Left hindlimb (tissue), 1 donor: ENCODE measurements around the gene SLC35E1.

Experiments
- DNase-seq: peaks from one replicate; pipeline ENCODE4 v3.0.0-alpha.2; 2018

The SLC35E1 gene

DNA sequence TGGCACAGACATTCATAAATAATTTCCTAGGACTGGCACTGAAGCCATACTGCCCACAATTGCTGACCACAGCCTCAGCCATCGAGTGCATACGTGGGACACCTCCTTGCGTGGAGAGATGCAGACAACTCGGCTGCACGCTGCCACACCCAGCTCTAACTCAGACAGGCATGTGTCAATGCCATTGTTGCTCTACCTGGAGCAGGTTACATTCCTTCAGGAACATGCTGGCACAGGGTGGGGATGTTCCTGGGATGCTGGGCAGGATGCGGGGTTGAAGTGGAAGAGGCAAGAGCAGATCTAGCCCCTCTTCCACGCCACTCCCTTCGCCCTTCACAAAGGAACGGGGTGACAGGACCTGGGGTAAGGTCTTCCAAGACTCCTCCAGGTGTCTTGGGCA lies 24.2 kb upstream of the SLC35E1 start:
- no peak for DNase-seq

DNA sequence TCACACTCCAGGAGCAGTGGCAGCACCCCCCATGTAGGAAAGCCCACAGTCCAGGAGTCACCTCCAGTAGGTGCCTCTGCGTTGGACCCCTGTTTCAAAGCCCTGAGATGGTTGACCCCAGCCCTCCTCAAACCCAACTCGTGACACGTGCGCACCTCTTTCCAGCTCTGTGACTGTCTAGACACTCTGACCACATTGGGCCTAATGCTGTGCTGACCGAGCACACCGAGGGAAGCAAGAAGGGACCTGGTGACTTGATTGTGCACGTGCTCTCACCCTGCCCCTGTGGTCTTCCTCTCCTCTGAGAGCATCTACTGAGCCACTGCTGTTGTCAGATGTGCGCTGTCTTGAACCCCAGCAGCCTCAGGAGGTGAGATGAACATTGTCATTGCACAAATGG lies 22.9 kb upstream of the SLC35E1 start:
- no peak for DNase-seq

DNA sequence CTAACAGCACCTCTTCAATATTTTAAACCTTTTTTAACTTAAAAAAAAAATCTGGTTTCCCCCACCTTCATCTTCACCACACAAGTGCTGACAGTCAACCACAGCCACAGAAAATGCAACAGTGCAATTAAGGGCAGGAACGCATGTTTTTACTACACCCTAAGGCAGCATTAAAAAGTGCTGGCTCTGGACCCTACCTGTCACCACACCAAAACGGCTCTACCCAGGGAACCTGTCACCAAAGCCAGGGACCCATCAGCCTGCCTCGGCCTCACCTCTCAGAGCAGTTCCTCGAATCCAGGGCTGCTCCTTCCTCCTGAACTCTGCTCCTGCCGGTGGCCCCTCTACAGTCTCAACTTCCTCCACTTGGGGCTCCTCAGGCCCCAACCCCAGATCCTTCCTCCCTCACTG lies 22.5 kb upstream of the SLC35E1 start:
- DNase-seq, result no peak

DNA sequence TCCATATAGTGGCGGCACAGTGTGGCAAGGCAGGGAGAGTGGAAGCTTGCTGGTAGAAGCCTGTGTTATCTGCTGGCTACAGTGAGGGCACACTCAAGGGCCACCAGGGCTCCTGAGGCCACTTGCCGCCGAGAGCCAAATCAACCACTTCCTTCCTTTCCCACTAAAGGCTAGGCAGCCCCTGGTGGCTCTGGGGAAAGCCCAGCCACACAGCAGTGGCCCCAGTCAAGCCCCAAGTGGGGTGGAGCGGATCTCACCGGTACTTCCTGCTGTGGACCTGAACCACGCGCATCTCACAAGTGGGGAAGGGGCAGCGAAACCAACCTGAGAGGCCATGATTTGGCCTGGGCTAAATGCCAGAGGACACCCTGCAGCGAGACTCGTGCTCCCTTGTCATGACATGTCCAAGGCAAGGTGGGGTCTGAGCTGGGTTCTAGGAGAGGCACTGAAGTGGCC lies 21.9 kb upstream of the SLC35E1 start:
- no peak for DNase-seq

DNA sequence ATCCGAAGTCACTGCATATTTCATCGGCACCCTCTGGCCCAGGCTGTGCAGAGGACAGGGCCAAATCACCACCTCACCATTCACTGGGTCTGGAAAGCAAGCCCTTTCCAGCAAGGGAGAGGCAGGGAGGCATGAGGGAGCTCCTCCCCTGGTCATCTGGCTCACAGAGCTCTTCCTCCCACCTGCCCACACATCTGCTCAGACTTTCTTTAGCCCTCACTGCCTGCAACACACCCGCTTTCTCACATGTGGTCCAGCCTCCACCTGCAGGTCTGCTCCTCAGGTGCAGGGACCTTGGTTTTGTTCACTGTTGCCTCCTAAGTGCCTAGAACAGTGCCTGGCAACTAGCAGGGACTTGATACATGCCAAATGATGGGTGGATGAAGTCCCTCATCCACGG lies 21.0 kb upstream of the SLC35E1 start:
- DNase-seq, result no peak

DNA sequence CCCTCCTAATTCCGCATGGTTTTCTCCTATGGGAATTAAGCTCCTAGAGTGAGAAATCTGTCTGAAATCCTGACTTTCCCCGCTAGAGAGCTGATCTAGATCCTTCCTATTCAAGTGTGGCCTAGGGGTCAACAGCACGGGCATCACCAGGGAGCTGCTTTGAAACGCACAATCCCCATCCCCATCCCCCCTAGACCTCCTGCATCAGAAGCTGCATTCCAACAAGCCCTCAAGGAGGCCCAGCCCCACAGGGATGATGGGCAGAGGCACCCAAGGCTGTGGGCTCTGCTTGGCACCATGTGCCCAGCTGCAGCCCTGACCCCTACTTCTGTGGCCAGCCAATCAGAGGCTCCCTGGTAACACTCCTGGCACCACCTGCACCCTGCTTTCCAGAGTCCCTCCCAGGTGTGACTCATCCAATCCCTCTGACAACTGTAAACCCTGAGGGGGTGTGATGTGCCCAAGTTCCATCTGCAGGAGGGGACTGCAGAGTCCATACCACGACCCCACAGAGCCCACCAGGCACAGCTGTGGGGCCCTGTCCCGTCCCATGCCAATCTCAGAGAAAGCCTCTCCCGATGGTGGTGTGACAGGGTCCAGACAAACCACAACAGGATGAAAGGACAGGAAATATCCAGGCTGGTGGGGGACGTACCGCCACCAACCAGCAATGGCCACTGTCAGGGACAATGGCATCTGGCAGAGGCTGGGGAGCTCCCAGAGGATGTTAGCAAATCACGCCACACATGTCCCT lies 19.8 kb upstream of the SLC35E1 start:
- no peak for DNase-seq

DNA sequence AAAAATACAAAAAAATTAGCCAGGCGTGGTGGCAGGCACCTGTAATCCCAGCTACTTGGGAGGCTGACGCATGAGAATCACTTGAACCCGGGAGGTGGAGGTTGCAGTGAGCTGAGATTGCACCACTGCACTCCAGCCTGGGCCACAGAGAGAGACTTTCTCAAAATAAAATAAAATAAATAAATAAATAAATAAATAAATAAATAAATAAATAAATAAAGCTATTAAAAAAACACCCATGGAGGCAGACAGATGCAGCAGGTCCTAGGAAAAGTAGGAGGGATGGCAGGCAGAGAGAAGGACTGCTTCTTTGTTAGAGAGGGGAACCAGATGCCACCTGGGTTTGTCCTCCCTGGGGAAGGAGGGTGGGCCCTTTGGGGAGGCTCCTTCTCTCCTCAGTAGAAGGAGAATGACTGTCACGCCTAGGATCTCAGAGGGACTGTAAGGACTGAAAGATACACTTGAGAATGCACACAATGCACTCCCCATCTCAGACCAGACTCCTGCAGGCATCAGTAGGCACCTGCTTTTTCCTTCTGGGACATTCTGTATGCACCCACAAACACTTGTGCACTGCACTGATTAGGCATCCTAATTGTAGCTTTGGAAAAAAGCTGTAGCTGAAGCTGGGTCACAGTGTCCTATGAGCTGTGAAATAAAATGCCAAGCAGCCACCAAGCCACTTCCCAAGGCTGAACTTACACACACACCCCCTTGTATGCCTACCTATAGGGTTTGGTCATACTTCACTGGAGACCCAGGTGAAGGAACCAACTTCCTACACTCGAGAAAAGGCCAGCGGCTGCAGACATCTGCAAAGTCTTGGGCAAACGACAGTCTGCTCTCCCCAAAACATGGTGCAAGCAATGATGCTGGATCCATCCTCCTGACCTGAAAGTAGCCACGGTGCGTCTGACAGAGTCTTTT lies 18.9 kb upstream of the SLC35E1 start:
- no peak for DNase-seq

DNA sequence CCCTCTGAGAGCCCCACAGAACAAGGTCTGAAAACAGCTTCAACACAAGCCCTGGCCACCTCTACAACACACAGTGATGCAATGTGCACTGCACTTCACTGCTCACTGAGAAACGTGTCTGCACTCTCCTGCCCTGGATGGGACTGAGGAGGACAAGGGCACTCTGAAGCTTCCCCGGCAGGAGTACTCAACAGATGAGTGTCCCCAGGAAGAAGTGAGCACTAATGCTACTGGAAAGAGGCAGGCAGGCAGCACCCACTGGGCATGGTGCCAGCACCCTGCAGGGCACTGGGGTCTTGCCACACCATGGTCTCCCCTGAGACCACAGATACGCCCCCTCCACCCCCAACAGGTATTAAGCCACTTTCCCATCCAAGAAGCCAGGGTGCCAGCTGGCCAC lies 17.7 kb upstream of the SLC35E1 start:
- no peak for DNase-seq

DNA sequence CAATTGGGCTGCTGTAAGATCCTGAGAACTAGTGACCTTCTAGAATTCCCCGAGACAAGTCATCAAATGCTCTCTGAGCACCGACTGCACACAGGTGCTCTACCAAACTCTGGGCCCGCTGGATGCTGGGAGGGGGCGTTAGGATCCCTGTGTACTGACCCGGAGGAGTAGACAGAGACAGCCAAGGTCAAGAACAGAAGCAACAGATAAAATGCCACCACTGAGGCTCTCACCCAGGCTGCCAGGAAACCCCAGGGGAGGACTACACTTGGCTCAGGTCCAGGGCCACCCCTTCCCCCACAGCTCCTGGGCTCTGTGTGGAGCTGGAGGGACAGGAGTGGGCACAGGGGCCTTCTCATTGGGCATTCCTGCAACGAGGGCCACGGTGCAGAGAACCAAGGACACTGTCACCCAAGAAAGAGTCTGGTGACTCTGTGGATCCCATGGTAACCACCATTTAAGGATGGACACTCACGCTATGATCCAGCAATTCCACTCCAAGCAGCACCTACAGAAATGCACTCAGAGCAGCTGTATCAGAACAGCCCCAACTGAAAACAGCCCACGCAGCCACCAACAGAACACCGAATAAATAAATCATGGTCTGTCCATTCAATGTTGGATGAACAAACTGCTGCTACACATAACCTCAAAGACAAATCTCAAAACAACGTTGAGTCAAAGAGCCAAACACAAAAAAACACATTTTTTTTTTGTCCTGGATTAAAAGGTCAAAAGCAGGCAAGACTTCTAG lies 16.8 kb upstream of the SLC35E1 start:
- no peak for DNase-seq

DNA sequence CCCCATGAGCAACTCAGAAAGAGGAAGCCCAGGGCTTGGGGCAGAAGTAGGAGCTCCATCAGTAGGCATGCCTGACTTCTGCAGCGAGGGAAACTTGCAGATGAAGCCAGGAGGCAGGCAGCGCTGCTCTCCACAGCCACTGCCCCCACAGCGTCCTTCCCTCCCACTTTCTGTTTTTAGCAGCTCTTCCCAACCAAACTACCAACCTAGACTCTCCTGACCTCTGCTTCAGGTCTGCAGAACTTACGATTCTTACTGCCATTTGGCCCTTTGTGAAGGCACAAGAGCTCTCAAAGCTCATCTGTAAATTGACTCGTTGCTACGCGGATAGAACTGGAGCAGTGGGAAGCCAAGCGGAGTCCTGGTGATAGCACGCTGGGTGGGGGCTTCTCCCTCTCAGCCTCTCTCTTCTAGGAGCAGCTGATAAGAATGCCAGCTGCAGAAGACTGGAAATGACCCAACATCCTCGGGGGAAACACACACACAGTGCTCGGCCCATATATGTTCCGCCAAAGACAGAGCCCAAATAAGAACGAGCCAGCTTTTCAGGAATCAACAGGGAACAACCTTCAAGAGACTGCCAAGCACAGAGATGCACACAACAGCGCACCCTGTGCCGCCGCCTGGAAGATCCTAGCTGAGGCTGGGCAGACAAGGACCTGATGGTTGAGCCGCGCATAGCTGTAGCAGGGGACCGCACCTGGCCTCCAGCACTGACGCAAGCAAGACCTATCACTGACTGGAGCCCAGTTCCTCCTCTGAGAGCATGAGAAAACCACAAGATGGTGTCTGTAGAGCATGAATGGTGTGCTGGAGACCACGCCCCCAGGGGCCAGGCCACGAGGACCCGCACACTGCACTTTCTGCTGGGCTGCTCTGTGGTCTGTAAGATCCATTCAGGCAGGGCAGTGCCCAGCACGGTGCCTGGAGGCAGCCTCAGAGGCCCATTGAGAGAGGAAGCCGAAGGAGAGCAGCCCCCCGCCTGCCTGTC lies 15.9 kb upstream of the SLC35E1 start:
- no peak for DNase-seq

DNA sequence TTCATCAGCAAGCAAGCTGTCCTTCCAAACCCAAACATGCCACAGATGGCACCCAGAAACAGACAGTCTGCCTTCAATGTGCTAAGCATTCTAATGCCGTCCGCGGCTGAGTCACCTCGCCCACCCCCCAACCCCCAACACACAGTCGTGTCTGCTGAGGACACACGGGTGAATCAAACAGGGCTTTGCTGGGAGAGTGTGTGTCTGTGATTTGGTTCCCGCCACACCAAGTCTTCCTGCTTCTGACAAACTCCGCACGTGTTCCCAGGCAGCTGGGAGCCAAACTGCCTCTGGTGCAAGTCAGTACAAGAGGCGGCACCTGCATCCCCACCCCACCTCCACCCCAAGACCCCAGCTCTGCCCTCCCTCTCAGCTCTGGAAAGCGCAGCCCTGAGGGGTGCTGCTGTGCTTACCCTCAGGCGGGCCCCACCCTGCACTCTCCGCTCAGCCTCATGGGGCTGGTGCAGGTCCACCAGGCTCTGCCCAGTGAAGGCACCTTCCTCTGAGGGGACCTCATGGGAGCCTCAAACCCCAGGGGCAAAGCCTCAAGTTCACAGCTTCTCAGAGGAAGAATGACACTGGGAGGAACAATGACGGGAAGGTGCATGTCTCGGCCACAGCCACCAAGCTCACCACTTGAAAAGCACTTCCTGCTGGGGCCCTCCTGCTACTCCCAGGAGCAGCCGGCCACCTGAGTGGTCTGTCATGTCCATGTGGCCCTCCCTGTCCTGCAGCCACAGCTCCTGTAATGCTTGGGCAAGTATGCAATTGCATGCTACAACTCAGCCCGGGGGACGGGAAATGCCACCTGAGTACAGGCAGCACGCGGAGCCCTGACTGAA lies 15.0 kb upstream of the SLC35E1 start:
- no peak for DNase-seq

DNA sequence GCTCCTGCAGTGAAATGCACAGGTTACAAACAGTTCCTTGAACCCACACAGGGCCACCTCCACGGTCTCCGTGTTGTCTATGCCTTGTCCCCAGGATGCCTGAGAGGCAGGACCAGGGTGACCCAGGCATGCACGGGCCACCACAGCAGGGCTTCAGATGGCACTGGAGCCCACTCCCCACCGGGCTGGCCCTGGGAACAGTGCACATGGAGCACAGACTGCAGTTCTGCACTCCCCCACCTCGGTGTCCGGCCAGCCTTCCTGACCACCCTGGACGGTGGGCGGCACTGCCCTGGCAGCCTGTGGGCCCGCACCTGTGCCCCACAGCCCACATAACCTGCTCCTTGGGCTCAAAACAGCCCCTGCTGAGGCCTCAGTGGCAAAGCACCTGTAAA lies 14.3 kb upstream of the SLC35E1 start:
- DNase-seq, result no peak

DNA sequence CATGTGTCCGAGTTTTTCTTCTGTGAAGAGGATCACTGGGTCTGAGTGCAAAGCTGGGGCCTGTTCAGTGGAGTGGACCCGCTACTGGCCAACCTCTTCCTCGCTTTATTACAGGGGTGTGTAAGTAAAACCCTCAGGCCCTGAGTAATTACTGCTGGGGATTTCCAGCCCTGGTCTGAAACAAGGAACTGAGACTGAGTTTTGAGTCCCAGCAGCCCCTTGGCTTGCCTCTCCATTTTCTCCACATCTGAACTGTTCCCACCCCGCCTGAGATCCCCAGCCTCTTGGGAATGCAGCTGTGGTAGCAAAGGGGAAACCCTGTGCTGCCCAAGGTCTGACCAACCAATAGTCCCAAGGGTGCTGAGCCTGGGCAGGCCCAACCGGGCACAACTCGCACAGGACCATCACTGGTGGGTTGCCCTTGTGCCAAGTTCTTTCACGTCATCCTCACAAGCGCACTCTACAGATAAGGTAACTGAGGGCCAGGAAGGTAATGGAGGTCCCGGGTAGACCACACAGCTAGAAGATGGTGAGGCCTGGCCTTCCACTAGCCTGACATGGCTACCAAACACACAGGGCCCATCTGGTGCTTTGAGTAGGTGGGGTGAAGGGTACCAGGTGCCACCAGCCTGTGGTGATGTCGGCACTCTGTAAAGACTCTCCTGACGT lies 13.7 kb upstream of the SLC35E1 start:
- no peak for DNase-seq

DNA sequence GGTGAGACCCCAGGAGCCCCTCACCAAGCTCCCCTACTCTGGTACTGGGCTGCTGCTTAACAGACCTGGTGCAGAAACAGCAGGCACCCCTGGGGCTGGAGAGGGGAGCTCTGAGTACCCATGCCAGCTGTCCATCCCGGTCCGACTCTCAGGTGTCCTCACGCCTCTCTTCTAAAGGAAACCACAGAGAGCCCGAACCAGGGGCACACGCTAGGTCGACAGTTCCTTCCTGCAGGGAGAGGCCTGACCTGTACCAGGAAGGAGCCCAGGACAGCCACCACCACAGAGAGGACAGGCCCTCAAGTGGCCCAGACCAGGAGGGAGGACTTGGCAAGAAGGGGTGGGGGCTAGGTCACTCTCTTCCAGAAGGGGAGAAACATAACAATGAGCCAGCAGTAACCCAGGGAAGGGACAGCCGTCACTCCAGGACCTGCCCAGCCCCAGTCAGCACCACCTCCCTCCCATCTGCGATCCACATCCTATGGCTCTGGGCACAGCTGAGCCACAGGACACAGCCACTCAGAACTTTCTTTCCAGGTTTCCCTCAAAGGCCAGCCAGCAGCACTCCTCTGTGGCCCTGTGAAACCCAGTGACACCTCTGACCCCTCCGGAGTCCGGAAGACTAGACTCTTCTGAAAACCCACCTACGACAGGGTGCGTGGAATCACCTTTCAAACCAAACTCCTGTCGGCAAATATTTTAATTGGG lies 13.0 kb upstream of the SLC35E1 start:
- DNase-seq, result no peak

DNA sequence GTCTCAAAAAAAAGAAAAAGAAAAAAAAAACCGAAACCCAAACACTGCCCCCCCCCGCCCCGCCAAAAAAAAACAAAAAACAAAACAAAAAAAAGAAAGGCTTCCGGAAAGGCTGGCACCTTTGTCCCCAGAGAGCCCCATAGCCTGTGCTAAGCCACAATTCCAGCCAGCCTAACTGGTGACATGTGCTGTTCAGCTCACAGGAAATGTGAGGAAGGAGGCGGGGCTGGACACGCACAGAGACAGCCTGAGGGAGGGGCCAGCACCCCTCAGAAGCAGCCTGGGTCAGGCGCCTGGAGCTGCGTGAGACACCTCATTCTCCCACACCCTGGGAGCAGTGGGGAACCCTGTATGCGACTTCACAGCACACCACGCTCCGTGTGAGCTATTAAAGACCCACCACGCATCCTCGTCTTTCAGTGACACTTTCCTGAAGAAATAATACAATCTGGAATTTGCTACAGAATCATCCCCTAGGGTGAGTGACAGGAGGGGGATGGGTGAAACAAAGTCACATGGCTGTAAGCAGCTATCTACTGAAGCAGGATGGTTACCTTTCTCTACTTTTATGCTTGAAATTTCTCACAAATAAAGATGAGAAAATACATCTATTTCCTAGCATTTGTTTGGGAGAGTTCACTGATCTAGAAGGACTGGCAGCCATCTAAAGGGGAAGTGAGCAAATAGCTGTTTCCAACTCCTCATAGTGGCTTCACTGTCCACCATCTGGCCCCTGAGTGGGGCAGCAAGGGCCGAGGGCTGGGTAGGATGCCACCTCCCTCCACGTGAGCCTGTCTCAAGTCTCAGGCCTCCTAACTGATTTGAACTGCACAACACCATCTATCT lies 12.3 kb upstream of the SLC35E1 start:
- peak; percentile 70 for DNase-seq

DNA sequence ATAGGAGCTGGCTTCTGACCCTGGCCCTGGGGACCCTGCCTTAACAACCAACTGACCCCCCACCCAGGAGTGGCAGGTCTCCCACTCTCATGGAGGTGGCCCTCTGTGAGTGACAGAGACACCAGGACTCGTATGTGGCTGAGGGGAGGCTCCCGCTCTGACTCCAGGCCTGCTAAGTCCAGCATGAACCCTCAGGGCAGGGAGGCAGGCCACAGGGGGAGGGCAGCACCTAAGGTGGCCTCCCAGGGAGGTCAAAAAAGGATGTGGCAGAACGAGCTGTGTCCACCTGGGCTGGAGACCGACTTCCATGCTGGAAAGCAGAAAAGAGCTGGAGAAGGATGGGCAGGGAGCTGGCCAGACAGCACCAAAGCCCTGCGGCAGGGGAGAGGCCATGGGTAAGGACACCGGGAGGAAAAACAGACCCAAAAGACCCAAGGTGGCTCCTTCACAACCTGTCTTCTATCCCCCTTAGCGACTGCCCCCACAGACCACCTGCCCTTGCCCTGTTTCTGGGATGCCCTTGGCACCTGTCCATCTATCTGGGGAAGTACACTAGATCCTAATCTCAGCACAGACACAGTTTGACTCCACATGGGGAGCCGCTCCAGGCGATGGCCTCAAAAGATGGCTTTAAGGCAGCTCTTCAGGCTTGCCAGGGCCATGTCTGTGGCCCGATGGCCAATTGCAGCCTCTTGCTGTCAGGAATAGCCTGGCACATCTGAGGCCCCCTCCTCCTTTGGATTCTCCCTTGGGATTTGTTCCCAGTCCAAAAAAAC lies 10.5 kb upstream of the SLC35E1 start:
- DNase-seq, result no peak

DNA sequence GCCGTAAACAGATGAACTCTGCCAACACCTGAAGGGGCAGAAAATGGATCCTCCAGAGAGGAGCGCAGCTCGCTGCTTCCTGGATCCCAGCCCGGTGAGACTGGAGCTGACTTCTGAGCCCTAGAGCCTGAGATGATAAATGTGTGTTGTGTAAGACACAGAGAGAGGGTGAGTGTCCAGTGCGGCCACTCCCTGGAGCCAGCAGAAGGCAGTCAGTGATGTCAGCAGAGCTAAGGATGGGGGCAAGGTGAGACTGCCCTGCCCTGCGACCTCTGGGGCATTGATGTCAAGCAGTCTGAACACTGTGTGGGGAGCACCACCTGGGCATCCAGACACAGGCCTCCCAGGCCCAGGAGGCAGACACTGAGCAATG lies 9.7 kb upstream of the SLC35E1 start:
- DNase-seq, result no peak
